HL-60 (cell line): ENCODE data around the gene PRR5.

Experiments
- DNase-seq, 2 experiments: peaks; one replicate each; pipeline ENCODE4 v3.0.0-alpha.2; 2010 to 2020; ENCODE audit warnings: low read depth in 1 of 2, low spot score in 1 of 2
- H3K27ac ChIP-seq: fragments of 250-450 bp; sonication (Bioruptor Pico); replicated peaks from 2 replicates; pipeline ENCODE4 v1.5.1; 2020; ENCODE audit warnings: mild to moderate bottlenecking, moderate library complexity
- H3K27me3 ChIP-seq: fragments of 250-450 bp; sonication (Bioruptor Pico); 2 replicates; pipeline ENCODE4 v1.5.1; 2021; ENCODE audit warnings: mild to moderate bottlenecking, moderate library complexity; ENCODE audit not compliant: insufficient read depth, poor library complexity, severe bottlenecking
- H3K4me3 ChIP-seq: replicated peaks from 2 replicates; pipeline ENCODE4 v1.5.1; 2011; ENCODE audit warnings: mild to moderate bottlenecking, control low read depth, low read length; ENCODE audit not compliant: insufficient read depth
- GABPA ChIP-seq: IDR thresholded peaks from 2 replicates; pipeline ENCODE4 v1.6.1; 2012; ENCODE audit warnings: low read depth
- POLR2AphosphoS5 ChIP-seq: IDR thresholded peaks from 2 replicates; pipeline ENCODE4 v1.6.1; 2012; ENCODE audit warnings: low read depth
- SPI1 ChIP-seq: IDR thresholded peaks from 2 replicates; pipeline ENCODE4 v1.6.1; 2012; ENCODE audit warnings: low read depth, mild to moderate bottlenecking, borderline replicate concordance
- TF ChIP-seq, protein P1 (sequence below): IDR thresholded peaks from one replicate; pipeline ENCODE4 v1.5.1; 2011; ENCODE audit warnings: low read length, control low read depth, inconsistent platforms; ENCODE audit not compliant: insufficient read depth
- TF ChIP-seq, protein P2 (sequence below): IDR thresholded peaks from 2 replicates; pipeline ENCODE4 v1.6.1; 2012; ENCODE audit warnings: low read depth; ENCODE audit not compliant: insufficient replicate concordance

The PRR5 gene

DNA sequence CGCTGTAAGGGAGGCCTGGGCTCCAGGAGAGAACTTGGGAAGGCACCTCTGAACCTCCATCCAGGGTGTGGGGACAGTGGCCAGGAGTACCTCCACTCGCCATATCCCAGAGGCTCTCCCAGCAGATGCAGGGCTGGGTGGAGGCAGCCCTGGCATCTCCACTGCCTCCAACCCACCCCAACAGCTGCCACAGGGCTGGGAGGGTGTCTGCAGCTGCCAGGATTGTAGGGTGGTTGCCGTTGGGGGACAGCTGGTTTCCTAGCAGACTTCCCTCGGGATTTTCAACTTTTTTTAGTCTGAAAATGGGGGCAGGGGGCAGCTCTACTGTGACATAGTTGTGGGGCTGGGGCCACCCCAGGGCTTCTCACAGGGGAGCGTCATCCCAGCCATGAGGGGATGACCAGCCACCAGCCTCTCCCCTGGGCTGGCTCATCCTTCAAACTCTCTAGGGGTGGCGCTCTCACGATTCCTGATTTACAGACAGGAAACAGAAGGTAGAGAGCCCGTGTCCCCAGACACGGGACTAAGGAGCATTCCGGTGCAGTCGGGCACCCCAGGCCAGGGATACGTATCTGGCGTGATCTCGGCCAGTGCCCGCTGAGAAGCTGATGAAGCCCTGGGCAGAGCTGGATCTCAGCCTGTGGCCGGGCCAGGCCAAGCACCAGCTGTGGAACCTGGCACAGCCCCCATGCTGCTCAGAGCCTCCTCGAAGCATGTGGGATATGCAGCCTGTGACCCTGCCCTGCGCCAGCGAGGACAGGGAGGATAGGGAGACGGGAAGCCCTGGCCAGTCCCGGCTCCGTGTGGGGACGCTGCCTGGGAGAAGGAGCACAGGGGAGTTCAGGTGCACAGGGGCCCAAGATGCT lies 9.9 kb downstream of the PRR5 start:
- no peak overlapping the region for H3K27ac ChIP-seq
- no peaks in the 10 kb centered on the region for H3K27me3 ChIP-seq
- no peak overlapping the region for H3K4me3 ChIP-seq
- no peak for TF ChIP-seq POLR2AphosphoS5
- TF ChIP-seq, protein P1, sequence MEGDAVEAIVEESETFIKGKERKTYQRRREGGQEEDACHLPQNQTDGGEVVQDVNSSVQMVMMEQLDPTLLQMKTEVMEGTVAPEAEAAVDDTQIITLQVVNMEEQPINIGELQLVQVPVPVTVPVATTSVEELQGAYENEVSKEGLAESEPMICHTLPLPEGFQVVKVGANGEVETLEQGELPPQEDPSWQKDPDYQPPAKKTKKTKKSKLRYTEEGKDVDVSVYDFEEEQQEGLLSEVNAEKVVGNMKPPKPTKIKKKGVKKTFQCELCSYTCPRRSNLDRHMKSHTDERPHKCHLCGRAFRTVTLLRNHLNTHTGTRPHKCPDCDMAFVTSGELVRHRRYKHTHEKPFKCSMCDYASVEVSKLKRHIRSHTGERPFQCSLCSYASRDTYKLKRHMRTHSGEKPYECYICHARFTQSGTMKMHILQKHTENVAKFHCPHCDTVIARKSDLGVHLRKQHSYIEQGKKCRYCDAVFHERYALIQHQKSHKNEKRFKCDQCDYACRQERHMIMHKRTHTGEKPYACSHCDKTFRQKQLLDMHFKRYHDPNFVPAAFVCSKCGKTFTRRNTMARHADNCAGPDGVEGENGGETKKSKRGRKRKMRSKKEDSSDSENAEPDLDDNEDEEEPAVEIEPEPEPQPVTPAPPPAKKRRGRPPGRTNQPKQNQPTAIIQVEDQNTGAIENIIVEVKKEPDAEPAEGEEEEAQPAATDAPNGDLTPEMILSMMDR: no peak
- no peak for TF ChIP-seq GABPA
- TF ChIP-seq, protein P2, sequence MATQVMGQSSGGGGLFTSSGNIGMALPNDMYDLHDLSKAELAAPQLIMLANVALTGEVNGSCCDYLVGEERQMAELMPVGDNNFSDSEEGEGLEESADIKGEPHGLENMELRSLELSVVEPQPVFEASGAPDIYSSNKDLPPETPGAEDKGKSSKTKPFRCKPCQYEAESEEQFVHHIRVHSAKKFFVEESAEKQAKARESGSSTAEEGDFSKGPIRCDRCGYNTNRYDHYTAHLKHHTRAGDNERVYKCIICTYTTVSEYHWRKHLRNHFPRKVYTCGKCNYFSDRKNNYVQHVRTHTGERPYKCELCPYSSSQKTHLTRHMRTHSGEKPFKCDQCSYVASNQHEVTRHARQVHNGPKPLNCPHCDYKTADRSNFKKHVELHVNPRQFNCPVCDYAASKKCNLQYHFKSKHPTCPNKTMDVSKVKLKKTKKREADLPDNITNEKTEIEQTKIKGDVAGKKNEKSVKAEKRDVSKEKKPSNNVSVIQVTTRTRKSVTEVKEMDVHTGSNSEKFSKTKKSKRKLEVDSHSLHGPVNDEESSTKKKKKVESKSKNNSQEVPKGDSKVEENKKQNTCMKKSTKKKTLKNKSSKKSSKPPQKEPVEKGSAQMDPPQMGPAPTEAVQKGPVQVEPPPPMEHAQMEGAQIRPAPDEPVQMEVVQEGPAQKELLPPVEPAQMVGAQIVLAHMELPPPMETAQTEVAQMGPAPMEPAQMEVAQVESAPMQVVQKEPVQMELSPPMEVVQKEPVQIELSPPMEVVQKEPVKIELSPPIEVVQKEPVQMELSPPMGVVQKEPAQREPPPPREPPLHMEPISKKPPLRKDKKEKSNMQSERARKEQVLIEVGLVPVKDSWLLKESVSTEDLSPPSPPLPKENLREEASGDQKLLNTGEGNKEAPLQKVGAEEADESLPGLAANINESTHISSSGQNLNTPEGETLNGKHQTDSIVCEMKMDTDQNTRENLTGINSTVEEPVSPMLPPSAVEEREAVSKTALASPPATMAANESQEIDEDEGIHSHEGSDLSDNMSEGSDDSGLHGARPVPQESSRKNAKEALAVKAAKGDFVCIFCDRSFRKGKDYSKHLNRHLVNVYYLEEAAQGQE: no peak
- TF ChIP-seq SPI1: no peak
- no peak for DNase-seq

DNA sequence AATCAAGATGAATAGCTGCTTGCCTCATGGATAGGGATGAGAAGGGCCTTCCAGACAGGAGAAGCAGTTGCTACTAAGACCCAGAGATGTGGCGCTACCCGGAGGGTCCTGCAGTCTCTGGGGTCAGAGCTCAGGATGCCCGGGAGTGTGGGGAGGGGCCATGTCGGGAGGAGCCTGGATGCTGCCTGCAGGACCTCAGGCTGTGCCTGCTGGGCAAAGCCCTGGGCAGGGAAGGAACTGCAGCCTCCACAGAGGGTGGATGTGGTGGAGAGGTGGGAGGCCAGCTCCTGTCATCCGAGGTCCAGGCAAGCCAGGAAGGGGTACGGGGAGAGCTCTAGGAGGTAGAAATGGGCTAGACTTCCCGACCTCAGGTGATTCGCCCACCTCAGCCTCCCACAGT lies 11.0 kb downstream of the PRR5 start:
- TF ChIP-seq POLR2AphosphoS5 (no peak), GABPA (no peak), SPI1 (no peak)
- TF ChIP-seq, protein P1: no peak
- TF ChIP-seq, protein P2: no peak
- Histone ChIP-seq H3K27me3 (no peaks in the 10 kb centered on the region), H3K4me3 (no peak overlapping the region), H3K27ac (no peak overlapping the region)
- no peak for DNase-seq

DNA sequence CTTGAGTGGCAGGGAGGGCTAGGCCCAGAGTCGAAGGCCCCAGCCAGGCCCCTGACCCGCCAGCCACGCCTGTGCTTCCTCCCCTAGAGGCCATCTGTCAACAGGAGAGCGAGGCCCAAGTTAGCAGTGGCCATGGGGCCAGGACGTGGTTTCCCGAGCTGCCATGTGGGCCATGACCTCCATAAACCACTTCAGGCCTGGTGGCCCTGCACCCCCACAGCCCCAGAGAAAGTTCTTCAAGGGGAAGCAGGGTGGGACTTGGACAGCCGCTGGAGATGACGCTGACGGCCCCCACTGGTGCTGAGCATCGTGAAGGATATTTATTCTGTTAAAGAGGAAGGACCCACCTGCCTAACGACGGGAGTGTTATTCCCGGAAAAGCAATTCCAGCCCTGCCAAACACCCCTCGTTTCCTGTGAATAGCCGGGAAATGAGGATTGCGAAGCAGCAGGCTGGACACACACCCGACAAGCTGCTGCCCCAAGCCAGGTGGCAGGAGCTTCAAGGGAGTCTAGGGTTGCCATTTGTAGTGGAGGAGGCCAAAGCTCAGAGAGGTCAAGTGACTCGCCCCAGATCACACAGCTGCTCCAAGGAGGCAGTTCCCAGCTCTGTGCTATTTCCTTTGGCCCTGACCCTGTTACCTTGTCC lies 12.8 kb downstream of the PRR5 start:
- H3K4me3 ChIP-seq: no peak overlapping the region
- TF ChIP-seq GABPA (no peak), SPI1 (no peak), POLR2AphosphoS5 (no peak)
- TF ChIP-seq, protein P2: no peak
- TF ChIP-seq, protein P1: no peak
- no peak overlapping the region for H3K27ac ChIP-seq
- no peaks in the 10 kb centered on the region for H3K27me3 ChIP-seq
- no peak for DNase-seq
